Activated CD8-positive, alpha-beta T cell treated with anti-CD3 and anti-CD28 coated beads, Interleukin-2, amount 10 ng/mL, durations not matched to agents 7 days and 5 days (primary cell): ENCODE results near the gene METTL22. TPM values are rescaled to one million over a fixed set of nuclear protein-coding genes. Genes with fewer than 3 reads are reported as not detected.

Source experiments
- ATAC-seq: fragments of 150-1000 bp; cut with Tn5 transposase; one replicate; pipeline ENCODE4 v1.10.0; 2021; ENCODE audit warnings: moderate library complexity
- CTCF ChIA-PET: fragments of 350-600 bp; sonication (Branson Sonifier 250); formaldehyde crosslinking; loops from one replicate; lab custom pipeline; 2021; ENCODE audit warnings: antibody characterized with exemption; lab: Charles Lee
- POLR2A ChIA-PET: fragments of 350-600 bp; sonication (Branson Sonifier 250); formaldehyde crosslinking; loops from one replicate; lab custom pipeline; 2021; ENCODE audit warnings: antibody characterized with exemption; lab: Charles Lee
- DNase-seq: peaks from one replicate; pipeline ENCODE4 v3.0.0-alpha.2; 2020
- H3K27ac Mint-ChIP-seq: one replicate; pipeline ENCODE4 v1.8.0; 2021; ENCODE audit warnings: mild to moderate bottlenecking, mixed read lengths
- H3K27me3 Mint-ChIP-seq: one replicate; pipeline ENCODE4 v1.8.0; 2021; ENCODE audit warnings: low read depth, mixed read lengths
- H3K36me3 Mint-ChIP-seq: one replicate; pipeline ENCODE4 v1.8.0; 2021; ENCODE audit warnings: low read depth, mixed read lengths
- H3K4me1 Mint-ChIP-seq: one replicate; pipeline ENCODE4 v1.8.0; 2021; ENCODE audit warnings: low read depth, mixed read lengths
- H3K4me3 Mint-ChIP-seq: one replicate; pipeline ENCODE4 v1.8.0; 2021; ENCODE audit warnings: mild to moderate bottlenecking, mixed read lengths
- H3K9me3 Mint-ChIP-seq: one replicate; pipeline ENCODE4 v1.8.0; 2022; ENCODE audit warnings: mixed read lengths; ENCODE audit not compliant: insufficient read depth
- total RNA-seq, 2 experiments: library from RNA; stranded (reverse); gene quantifications; one replicate each; pipeline ENCODE4 v1.2.3, GENCODE V29; 2021

METTL22 gene
- total RNA-seq, 2 experiments from 2014 or later = 26.7 to 27.4 TPM

- Mint-ChIP-seq H3K27ac (no peak overlapping the region), H3K36me3 (no peaks in the 10 kb centered on the region), H3K4me3 (no peak overlapping the region), H3K27me3 (peaks cover 24% of the 10 kb centered on the region), H3K9me3 (no peaks in the 10 kb centered on the region), H3K4me1 (peaks cover 4% of the 10 kb centered on the region)
- ATAC-seq = no peak
- no peak for DNase-seq
- CTCF ChIA-PET = interaction anchor here (1.1 kb wide), 1 partner anchor 297 kb away, joined by 3 read pairs; no protein-coding TSS in a partner anchor
- POLR2A ChIA-PET = no interaction called here
Measured at GRCh38 chr16:8583732-8584131, 37.8 kb upstream of the METTL22 start.

GRCh38 chr16:8585041-8585440 lies 36.5 kb upstream of the METTL22 start:
- peaks cover 4% of the 10 kb centered on the region for H3K4me1 Mint-ChIP-seq
- H3K36me3 Mint-ChIP-seq = no peaks in the 10 kb centered on the region
- H3K4me3 Mint-ChIP-seq = no peak overlapping the region
- POLR2A ChIA-PET = no interaction called here
- no peak for ATAC-seq
- H3K27me3 Mint-ChIP-seq = peaks cover 30% of the 10 kb centered on the region
- no peaks in the 10 kb centered on the region for H3K9me3 Mint-ChIP-seq
- no peak overlapping the region for H3K27ac Mint-ChIP-seq
- CTCF ChIA-PET = no interaction called here
- no peak for DNase-seq

GRCh38 chr16:8585857-8586256 lies 35.6 kb upstream of the METTL22 start:
- peaks cover 33% of the 10 kb centered on the region for H3K27me3 Mint-ChIP-seq
- ATAC-seq (no peak), DNase-seq (no peak)
- CTCF ChIA-PET = no interaction called here
- H3K36me3 Mint-ChIP-seq = no peaks in the 10 kb centered on the region
- no peaks in the 10 kb centered on the region for H3K9me3 Mint-ChIP-seq
- peaks cover 4% of the 10 kb centered on the region for H3K4me1 Mint-ChIP-seq
- POLR2A ChIA-PET = no interaction called here
- no peak overlapping the region for H3K27ac Mint-ChIP-seq
- H3K4me3 Mint-ChIP-seq = no peak overlapping the region

- Mint-ChIP-seq H3K4me1 (peaks cover under 1% of the 10 kb centered on the region), H3K36me3 (no peaks in the 10 kb centered on the region), H3K27me3 (peaks cover 33% of the 10 kb centered on the region), H3K27ac (no peak overlapping the region), H3K9me3 (no peaks in the 10 kb centered on the region), H3K4me3 (no peak overlapping the region)
- ChIA-PET CTCF (no interaction called here), POLR2A (no interaction called here)
- no peak for ATAC-seq
- DNase-seq = no peak
Measured at GRCh38 chr16:8587065-8587464, 34.4 kb upstream of the METTL22 start.

- CTCF ChIA-PET = no interaction called here
- no peak overlapping the region for H3K27ac Mint-ChIP-seq
Measured at GRCh38 chr16:8588682-8589056, 32.8 kb upstream of the METTL22 start.

GRCh38 chr16:8589057-8589899 lies 32.2 kb upstream of the METTL22 start:
- Mint-ChIP-seq H3K27ac (no peak overlapping the region), H3K27me3 (peaks cover 30% of the 10 kb centered on the region), H3K36me3 (no peaks in the 10 kb centered on the region), H3K4me3 (no peak overlapping the region), H3K4me1 (no peaks in the 10 kb centered on the region), H3K9me3 (no peaks in the 10 kb centered on the region)
- ChIA-PET CTCF (no interaction called here), POLR2A (no interaction called here)
- DNase-seq = no peak
- no peak for ATAC-seq

More at GRCh38 chr16:8588682-8589056, 32.8 kb upstream of the METTL22 start:
- H3K36me3 Mint-ChIP-seq = no peaks in the 10 kb centered on the region
- no peaks in the 10 kb centered on the region for H3K4me1 Mint-ChIP-seq
- H3K27me3 Mint-ChIP-seq = peaks cover 31% of the 10 kb centered on the region
- POLR2A ChIA-PET = no interaction called here
- no peak for ATAC-seq
- H3K9me3 Mint-ChIP-seq = no peaks in the 10 kb centered on the region
- no peak overlapping the region for H3K4me3 Mint-ChIP-seq
- no peak for DNase-seq

GRCh38 chr16:8589900-8590688 lies 31.4 kb upstream of the METTL22 start, which contains the start of gene TMEM114:
Gene TMEM114, minus strand, starts transcription at chr16:8590511. Its CDS starts 673 bp downstream, at chr16:8589838.
- CTCF ChIA-PET = no interaction called here
- no peaks in the 10 kb centered on the region for H3K36me3 Mint-ChIP-seq
- no peak within 1 kb of the TSS for H3K4me3 Mint-ChIP-seq
- no peak for ATAC-seq
- POLR2A ChIA-PET = no interaction called here
- no peak within 1 kb of the TSS for H3K27ac Mint-ChIP-seq
- H3K9me3 Mint-ChIP-seq = no peaks in the 10 kb centered on the region
- no peaks in the 10 kb centered on the region for H3K4me1 Mint-ChIP-seq
- no peak for DNase-seq
- H3K27me3 Mint-ChIP-seq = peaks cover 29% of the 10 kb centered on the region

- Mint-ChIP-seq H3K27ac (no peak overlapping the region), H3K9me3 (no peaks in the 10 kb centered on the region), H3K27me3 (peaks cover 28% of the 10 kb centered on the region), H3K36me3 (no peaks in the 10 kb centered on the region), H3K4me1 (no peaks in the 10 kb centered on the region), H3K4me3 (no peak overlapping the region)
- no peak for ATAC-seq
- POLR2A ChIA-PET = no interaction called here
- no peak for DNase-seq
- CTCF ChIA-PET = no interaction called here
Measured at GRCh38 chr16:8590811-8591210, 30.7 kb upstream of the METTL22 start.

GRCh38 chr16:8591451-8591850 lies 30.0 kb upstream of the METTL22 start:
- ATAC-seq (no peak), DNase-seq (no peak)
- ChIA-PET CTCF (no interaction called here), POLR2A (no interaction called here)
- H3K4me3 Mint-ChIP-seq = no peak overlapping the region
- H3K27ac Mint-ChIP-seq = no peak overlapping the region
- no peaks in the 10 kb centered on the region for H3K36me3 Mint-ChIP-seq
- no peaks in the 10 kb centered on the region for H3K9me3 Mint-ChIP-seq
- peaks cover 25% of the 10 kb centered on the region for H3K27me3 Mint-ChIP-seq
- H3K4me1 Mint-ChIP-seq = no peaks in the 10 kb centered on the region

GRCh38 chr16:8594149-8594666 lies 27.3 kb upstream of the METTL22 start:
- Mint-ChIP-seq H3K27ac (no peak overlapping the region), H3K4me1 (no peaks in the 10 kb centered on the region), H3K9me3 (no peaks in the 10 kb centered on the region), H3K27me3 (peaks cover 7% of the 10 kb centered on the region), H3K36me3 (no peaks in the 10 kb centered on the region), H3K4me3 (no peak overlapping the region)
- ATAC-seq = no peak
- ChIA-PET POLR2A (no interaction called here), CTCF (no interaction called here)
- no peak for DNase-seq

GRCh38 chr16:8595783-8596182 lies 25.7 kb upstream of the METTL22 start:
- CTCF ChIA-PET = no interaction called here

GRCh38 chr16:8596581-8596980 lies 24.9 kb upstream of the METTL22 start:
- no peaks in the 10 kb centered on the region for H3K9me3 Mint-ChIP-seq
- POLR2A ChIA-PET = no interaction called here
- no peaks in the 10 kb centered on the region for H3K27me3 Mint-ChIP-seq

More at GRCh38 chr16:8595783-8596182, 25.7 kb upstream of the METTL22 start:
- Mint-ChIP-seq H3K4me3 (no peak overlapping the region), H3K27me3 (no peaks in the 10 kb centered on the region), H3K36me3 (no peaks in the 10 kb centered on the region), H3K4me1 (no peaks in the 10 kb centered on the region), H3K27ac (no peak overlapping the region), H3K9me3 (no peaks in the 10 kb centered on the region)
- POLR2A ChIA-PET = no interaction called here
- DNase-seq (no peak), ATAC-seq (no peak)

More at GRCh38 chr16:8596581-8596980, 24.9 kb upstream of the METTL22 start:
- CTCF ChIA-PET = no interaction called here
- no peak overlapping the region for H3K4me3 Mint-ChIP-seq
- ATAC-seq (no peak), DNase-seq (no peak)
- no peaks in the 10 kb centered on the region for H3K4me1 Mint-ChIP-seq
- no peak overlapping the region for H3K27ac Mint-ChIP-seq
- H3K36me3 Mint-ChIP-seq = no peaks in the 10 kb centered on the region
